ENCODE data around the gene WASL. TPM values are rescaled to one million over a fixed set of nuclear protein-coding genes. Genes with fewer than 3 reads are reported as not detected.

WASL gene
- polyA plus RNA-seq, 1 donor from 2014 or later, result 22.5 TPM

DNA sequence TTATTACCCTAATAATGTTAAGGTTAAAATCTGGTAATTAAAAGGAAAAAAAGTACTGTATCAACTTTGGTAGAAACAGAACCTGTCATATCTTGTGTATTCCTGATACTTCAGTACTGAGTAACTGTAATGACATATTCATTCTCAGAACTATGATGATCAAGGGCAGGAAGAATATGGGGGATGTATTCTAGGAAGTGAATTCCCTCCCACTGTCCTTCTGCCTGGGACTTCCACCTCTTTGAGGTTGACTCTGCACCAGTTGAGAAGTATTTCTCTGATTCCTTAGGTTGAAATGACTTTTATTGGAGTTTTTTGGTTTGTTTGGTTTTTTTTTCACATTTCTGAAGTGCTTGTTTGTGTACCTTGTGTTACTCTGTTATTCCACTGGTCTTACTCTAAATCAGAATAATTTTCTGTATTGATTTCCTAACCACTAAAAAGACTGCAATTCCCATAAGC lies 36.9 kb downstream of the WASL start:
- no peak overlapping the region for H3K27ac ChIP-seq (ENCODE audit: low read length)
- no peaks in the 10 kb centered on the region for H3K27me3 ChIP-seq (ENCODE audit: insufficient read depth, low read depth, low read length)
- no peak overlapping the region for H3K4me3 ChIP-seq (ENCODE audit: low read length)
- TF ChIP-seq EZH2 (IDR thresholded peaks at IDR 0.05; ENCODE audit: borderline replicate concordance, insufficient read depth, low read length, poor library complexity, severe bottlenecking) (no peak), MXI1 (conservative IDR thresholded peaks at IDR 0.05; ENCODE audit: poor library complexity, severe bottlenecking) (no peak), RAD21 (conservative IDR thresholded peaks at IDR 0.05) (no peak), SMC3 (conservative IDR thresholded peaks at IDR 0.05; ENCODE audit: poor library complexity) (no peak)
- TF ChIP-seq, protein P1, sequence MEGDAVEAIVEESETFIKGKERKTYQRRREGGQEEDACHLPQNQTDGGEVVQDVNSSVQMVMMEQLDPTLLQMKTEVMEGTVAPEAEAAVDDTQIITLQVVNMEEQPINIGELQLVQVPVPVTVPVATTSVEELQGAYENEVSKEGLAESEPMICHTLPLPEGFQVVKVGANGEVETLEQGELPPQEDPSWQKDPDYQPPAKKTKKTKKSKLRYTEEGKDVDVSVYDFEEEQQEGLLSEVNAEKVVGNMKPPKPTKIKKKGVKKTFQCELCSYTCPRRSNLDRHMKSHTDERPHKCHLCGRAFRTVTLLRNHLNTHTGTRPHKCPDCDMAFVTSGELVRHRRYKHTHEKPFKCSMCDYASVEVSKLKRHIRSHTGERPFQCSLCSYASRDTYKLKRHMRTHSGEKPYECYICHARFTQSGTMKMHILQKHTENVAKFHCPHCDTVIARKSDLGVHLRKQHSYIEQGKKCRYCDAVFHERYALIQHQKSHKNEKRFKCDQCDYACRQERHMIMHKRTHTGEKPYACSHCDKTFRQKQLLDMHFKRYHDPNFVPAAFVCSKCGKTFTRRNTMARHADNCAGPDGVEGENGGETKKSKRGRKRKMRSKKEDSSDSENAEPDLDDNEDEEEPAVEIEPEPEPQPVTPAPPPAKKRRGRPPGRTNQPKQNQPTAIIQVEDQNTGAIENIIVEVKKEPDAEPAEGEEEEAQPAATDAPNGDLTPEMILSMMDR (IDR thresholded peaks at IDR 0.05; ENCODE audit: poor library complexity, severe bottlenecking), result no peak
- H3F3A ChIP-seq (ENCODE audit: insufficient read depth, low read length, poor library complexity, severe bottlenecking), result no peaks in the 10 kb centered on the region
- no peaks in the 10 kb centered on the region for H3K9me3 ChIP-seq (ENCODE audit: low read length)
- H3K4me2 ChIP-seq (ENCODE audit: low read length), result no peak overlapping the region
- H3K79me2 ChIP-seq (replicated peaks; ENCODE audit: insufficient read depth, low read length), result peaks cover 19% of the 10 kb centered on the region
- H3K36me3 ChIP-seq (ENCODE audit: insufficient read depth, low read length), result peaks cover 3% of the 10 kb centered on the region
- no peaks in the 10 kb centered on the region for H3K9me2 ChIP-seq (ENCODE audit: insufficient read depth, low read length)
- H3K9ac ChIP-seq (ENCODE audit: low read length), result no peak overlapping the region
- H2AFZ ChIP-seq (ENCODE audit: low read depth, low read length), result no peak overlapping the region
- no peaks in the 10 kb centered on the region for H4K20me1 ChIP-seq (ENCODE audit: insufficient read depth)

DNA sequence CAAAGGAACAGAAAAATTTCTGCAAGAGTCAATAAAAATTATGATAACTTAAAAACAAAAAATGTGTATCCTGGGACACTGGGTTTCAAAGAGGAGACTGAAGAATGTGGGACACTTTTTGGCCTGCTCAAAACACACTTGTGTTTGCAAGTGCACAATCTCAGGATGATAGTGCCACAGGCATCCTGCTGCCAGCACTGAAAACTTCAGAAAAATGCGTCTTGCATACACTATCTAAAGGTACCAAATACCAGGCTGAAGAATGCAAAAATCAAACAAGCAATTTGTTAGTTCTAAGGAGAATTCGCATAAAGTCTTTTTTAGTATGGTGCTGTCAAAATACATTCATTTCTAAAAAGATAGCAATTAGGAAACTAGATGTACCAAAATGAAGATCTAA lies 38.1 kb downstream of the WASL start:
- Histone ChIP-seq H3K79me2 (replicated peaks; ENCODE audit: insufficient read depth, low read length) (peaks cover 19% of the 10 kb centered on the region), H3K9me3 (ENCODE audit: low read length) (no peaks in the 10 kb centered on the region), H3K9me2 (ENCODE audit: insufficient read depth, low read length) (no peaks in the 10 kb centered on the region), H3K9ac (ENCODE audit: low read length) (no peak overlapping the region), H3F3A (ENCODE audit: insufficient read depth, low read length, poor library complexity, severe bottlenecking) (no peaks in the 10 kb centered on the region), H3K27me3 (ENCODE audit: insufficient read depth, low read depth, low read length) (no peaks in the 10 kb centered on the region), H3K36me3 (ENCODE audit: insufficient read depth, low read length) (peaks cover 11% of the 10 kb centered on the region), H4K20me1 (ENCODE audit: insufficient read depth) (no peaks in the 10 kb centered on the region), H3K4me2 (ENCODE audit: low read length) (no peak overlapping the region), H2AFZ (ENCODE audit: low read depth, low read length) (no peak overlapping the region), H3K27ac (ENCODE audit: low read length) (no peak overlapping the region), H3K4me3 (ENCODE audit: low read length) (no peak overlapping the region)
- no peak for TF ChIP-seq EZH2 (IDR thresholded peaks at IDR 0.05; ENCODE audit: borderline replicate concordance, insufficient read depth, low read length, poor library complexity, severe bottlenecking)
- TF ChIP-seq, protein P2, sequence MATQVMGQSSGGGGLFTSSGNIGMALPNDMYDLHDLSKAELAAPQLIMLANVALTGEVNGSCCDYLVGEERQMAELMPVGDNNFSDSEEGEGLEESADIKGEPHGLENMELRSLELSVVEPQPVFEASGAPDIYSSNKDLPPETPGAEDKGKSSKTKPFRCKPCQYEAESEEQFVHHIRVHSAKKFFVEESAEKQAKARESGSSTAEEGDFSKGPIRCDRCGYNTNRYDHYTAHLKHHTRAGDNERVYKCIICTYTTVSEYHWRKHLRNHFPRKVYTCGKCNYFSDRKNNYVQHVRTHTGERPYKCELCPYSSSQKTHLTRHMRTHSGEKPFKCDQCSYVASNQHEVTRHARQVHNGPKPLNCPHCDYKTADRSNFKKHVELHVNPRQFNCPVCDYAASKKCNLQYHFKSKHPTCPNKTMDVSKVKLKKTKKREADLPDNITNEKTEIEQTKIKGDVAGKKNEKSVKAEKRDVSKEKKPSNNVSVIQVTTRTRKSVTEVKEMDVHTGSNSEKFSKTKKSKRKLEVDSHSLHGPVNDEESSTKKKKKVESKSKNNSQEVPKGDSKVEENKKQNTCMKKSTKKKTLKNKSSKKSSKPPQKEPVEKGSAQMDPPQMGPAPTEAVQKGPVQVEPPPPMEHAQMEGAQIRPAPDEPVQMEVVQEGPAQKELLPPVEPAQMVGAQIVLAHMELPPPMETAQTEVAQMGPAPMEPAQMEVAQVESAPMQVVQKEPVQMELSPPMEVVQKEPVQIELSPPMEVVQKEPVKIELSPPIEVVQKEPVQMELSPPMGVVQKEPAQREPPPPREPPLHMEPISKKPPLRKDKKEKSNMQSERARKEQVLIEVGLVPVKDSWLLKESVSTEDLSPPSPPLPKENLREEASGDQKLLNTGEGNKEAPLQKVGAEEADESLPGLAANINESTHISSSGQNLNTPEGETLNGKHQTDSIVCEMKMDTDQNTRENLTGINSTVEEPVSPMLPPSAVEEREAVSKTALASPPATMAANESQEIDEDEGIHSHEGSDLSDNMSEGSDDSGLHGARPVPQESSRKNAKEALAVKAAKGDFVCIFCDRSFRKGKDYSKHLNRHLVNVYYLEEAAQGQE (IDR thresholded peaks at IDR 0.05; ENCODE audit: borderline replicate concordance), result no peak
- TF ChIP-seq POLR2AphosphoS5 (IDR thresholded peaks at IDR 0.05), result no peak
- TF ChIP-seq MXI1 (conservative IDR thresholded peaks at IDR 0.05; ENCODE audit: poor library complexity, severe bottlenecking), result no peak
- no peak for TF ChIP-seq SMC3 (conservative IDR thresholded peaks at IDR 0.05; ENCODE audit: poor library complexity)

DNA sequence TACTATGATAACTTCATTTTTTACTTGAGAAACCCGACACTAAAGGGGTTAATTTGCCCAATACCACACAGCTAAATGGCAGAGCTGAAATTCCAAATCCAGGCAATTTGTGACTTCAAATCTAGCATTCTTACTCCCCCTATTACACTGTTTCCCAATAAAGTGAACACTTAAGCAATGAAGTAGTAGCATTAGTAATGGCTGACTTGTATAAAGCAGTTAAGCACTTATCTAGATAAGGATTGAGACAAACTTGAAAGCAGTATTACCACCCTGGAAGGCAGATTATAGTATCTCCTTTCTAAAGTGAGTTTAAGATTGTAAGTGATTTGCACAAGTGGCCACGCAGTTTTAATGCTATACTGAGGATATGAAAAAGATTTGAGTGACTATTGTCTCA lies 39.3 kb downstream of the WASL start:
- H3F3A ChIP-seq (ENCODE audit: insufficient read depth, low read length, poor library complexity, severe bottlenecking), result no peaks in the 10 kb centered on the region
- H3K4me2 ChIP-seq (ENCODE audit: low read length), result no peak overlapping the region
- no peak overlapping the region for H3K9ac ChIP-seq (ENCODE audit: low read length)
- H3K4me3 ChIP-seq (ENCODE audit: low read length), result no peak overlapping the region
- H3K79me2 ChIP-seq (replicated peaks; ENCODE audit: insufficient read depth, low read length), result peaks cover 19% of the 10 kb centered on the region
- no peak overlapping the region for H3K27ac ChIP-seq (ENCODE audit: low read length)
- peaks cover 22% of the 10 kb centered on the region for H3K36me3 ChIP-seq (ENCODE audit: insufficient read depth, low read length)
- TF ChIP-seq TAF1 (IDR thresholded peaks at IDR 0.05; ENCODE audit: low read depth) (no peak), EZH2 (IDR thresholded peaks at IDR 0.05; ENCODE audit: borderline replicate concordance, insufficient read depth, low read length, poor library complexity, severe bottlenecking) (no peak), RAD21 (conservative IDR thresholded peaks at IDR 0.05) (no peak), MXI1 (conservative IDR thresholded peaks at IDR 0.05; ENCODE audit: poor library complexity, severe bottlenecking) (no peak), EP300 (conservative IDR thresholded peaks at IDR 0.05; ENCODE audit: poor library complexity, severe bottlenecking) (no peak), POLR2AphosphoS5 (IDR thresholded peaks at IDR 0.05) (no peak), SMC3 (conservative IDR thresholded peaks at IDR 0.05; ENCODE audit: poor library complexity) (no peak)
- TF ChIP-seq, protein P1 (IDR thresholded peaks at IDR 0.05; ENCODE audit: poor library complexity, severe bottlenecking), result no peak
- TF ChIP-seq, protein P2 (IDR thresholded peaks at IDR 0.05; ENCODE audit: borderline replicate concordance), result no peak
- no peak overlapping the region for H2AFZ ChIP-seq (ENCODE audit: low read depth, low read length)
- H3K9me2 ChIP-seq (ENCODE audit: insufficient read depth, low read length), result no peaks in the 10 kb centered on the region
- H4K20me1 ChIP-seq (ENCODE audit: insufficient read depth), result no peaks in the 10 kb centered on the region
- no peaks in the 10 kb centered on the region for H3K9me3 ChIP-seq (ENCODE audit: low read length)
- H3K27me3 ChIP-seq (ENCODE audit: insufficient read depth, low read depth, low read length), result no peaks in the 10 kb centered on the region

All from neural cell (in vitro differentiated cells).